PFSK-1 (cell line): Measurements from ENCODE around the gene IL36B.

Experiments
- FOXP2 ChIP-seq: optimal IDR thresholded peaks from 2 replicates; pipeline ENCODE3; 2011; ENCODE audit warnings: borderline replicate concordance, control low read depth, inconsistent platforms; ENCODE audit not compliant: insufficient read depth; ENCODE audit errors: extremely low read length, extremely low read depth
- POLR2AphosphoS5 ChIP-seq: IDR thresholded peaks from 2 replicates; pipeline ENCODE4 v1.6.1; 2012; ENCODE audit warnings: low read depth, mild to moderate bottlenecking, control low read depth, low read length, moderate library complexity
- REST ChIP-seq, 2 experiments: IDR thresholded peaks; 2 replicates each; pipeline versions ENCODE4 v1.6.1 to v1.8.0; 2011 to 2012; ENCODE audit warnings: low read depth in 2 of 2, low read length in 2 of 2, control low read depth in 1 of 2, inconsistent platforms in 1 of 2, mild to moderate bottlenecking in 1 of 2, moderate library complexity in 1 of 2; ENCODE audit not compliant: insufficient read depth in 1 of 2
- SIN3A ChIP-seq: IDR thresholded peaks from 2 replicates; pipeline ENCODE4 v1.6.1; 2012; ENCODE audit warnings: mild to moderate bottlenecking, low read length, moderate library complexity, borderline replicate concordance; ENCODE audit not compliant: insufficient read depth
- TAF1 ChIP-seq: IDR thresholded peaks from 2 replicates; pipeline ENCODE4 v1.6.1; 2012; ENCODE audit warnings: low read length, control low read depth, borderline replicate concordance; ENCODE audit not compliant: insufficient read depth

Gene IL36B

DNA sequence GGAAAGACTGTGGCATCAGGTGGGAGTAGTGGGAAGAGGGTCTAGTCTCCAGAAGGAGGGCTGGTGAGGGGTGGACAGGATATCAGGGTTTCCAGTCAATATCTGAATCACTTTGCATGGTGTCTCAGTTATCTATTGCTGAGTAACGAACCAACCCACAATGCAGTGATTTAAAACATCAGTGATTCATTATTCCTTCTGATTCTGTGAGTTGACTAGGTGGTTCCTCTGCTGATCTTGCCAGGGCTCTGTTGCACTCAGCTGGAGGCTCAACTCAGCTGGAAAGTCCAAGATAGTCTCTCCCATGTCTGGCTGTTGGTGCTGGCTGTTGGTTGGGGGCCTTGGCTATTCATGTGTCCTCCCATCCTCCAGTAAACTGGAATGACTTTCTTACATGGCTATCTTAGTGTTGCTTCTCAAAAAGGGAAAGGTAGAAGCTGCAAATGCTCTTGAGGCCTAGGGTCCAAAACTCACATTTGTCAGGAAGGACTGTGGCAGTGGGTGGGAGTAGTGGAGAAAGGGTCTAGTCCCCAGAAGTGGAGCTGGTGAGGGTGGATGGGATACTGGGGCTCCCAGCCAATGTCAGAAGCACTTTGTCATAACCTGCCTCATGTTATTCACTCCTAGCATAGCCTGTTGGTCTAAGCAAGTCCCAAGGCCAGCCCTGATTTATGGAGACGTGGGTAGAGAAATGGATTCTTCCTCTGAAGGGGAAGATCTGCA is 29.0 kb upstream of the IL36B start:
- no peak for TF ChIP-seq POLR2AphosphoS5
- TF ChIP-seq SIN3A, result no peak
- TF ChIP-seq TAF1, result no peak
- no peak for TF ChIP-seq REST (IDR thresholded peaks at IDR 0.05; ENCODE audit: insufficient read depth in 1 of 2, low read depth in 2 of 2, low read length in 2 of 2)
- TF ChIP-seq FOXP2, result no peak

DNA sequence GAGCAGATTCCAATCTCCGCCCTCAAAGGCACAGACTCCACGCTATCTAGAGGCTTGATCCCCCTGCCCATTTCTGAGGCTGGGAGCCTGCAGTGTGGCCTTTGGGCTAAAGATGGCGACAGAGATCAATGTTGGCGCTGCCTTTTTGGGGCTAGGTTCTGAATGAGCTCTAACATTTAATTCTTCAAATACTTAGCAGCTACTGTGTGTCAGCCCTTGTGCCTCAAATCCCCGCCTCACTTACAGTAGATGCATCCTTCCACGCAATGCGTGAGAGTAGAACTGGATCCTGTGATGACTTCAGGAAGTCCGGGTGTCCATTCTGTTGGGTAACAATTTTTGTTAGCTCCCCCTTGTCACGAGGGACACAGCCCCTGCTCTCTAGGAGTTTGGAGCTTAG is 27.5 kb upstream of the IL36B start:
- no peak for TF ChIP-seq FOXP2
- no peak for TF ChIP-seq SIN3A
- no peak for TF ChIP-seq POLR2AphosphoS5
- TF ChIP-seq TAF1, result no peak
- no peak for TF ChIP-seq REST (IDR thresholded peaks at IDR 0.05; ENCODE audit: insufficient read depth in 1 of 2, low read depth in 2 of 2, low read length in 2 of 2)

DNA sequence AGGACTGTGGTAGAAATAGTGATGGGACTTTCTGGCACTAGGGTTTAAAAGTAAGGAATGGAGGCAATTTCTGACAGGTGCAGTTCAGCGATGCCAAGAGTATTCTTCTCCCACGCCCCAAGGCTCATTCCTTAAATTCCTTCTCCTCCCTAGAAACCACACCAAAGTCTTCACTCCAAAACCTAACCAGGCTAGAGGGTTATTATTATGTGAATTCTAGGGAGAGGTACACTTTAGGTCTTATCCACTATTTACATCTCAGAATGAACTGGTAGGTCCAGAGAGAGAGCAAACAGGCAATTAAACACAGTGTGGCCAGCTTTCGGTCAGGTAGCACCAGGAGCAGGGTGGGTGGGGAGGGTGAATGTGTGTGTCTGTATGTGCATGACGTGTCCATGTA is 26.5 kb upstream of the IL36B start:
- no peak for TF ChIP-seq TAF1
- TF ChIP-seq SIN3A, result no peak
- TF ChIP-seq POLR2AphosphoS5, result no peak
- no peak for TF ChIP-seq REST (IDR thresholded peaks at IDR 0.05; ENCODE audit: insufficient read depth in 1 of 2, low read depth in 2 of 2, low read length in 2 of 2)
- TF ChIP-seq FOXP2, result no peak

- no peak for TF ChIP-seq FOXP2
These were observed 25.7 kb upstream of the IL36B start for GRCh38 chr2:113078350-113078839.

- TF ChIP-seq POLR2AphosphoS5 (no peak), SIN3A (no peak), FOXP2 (no peak), REST (IDR thresholded peaks at IDR 0.05; ENCODE audit: insufficient read depth in 1 of 2, low read depth in 2 of 2, low read length in 2 of 2) (no peak), TAF1 (no peak)
These were observed 25.3 kb upstream of the IL36B start for GRCh38 chr2:113077921-113078320.
